ENCODE data around the gene OR10A7.
"Not testable (repeated sequence)": the region's sequence is repeated elsewhere in the genome, so short reads cannot be mapped to it uniquely, and the experiment has no call there.

Gene OR10A7

GRCh38 chr12:55220725-55221124, at the start of gene OR10A7:
Gene OR10A7, plus strand, starts transcription at chr12:55221025. Its CDS starts 0 bp downstream, at chr12:55221025.
- Histone ChIP-seq H3K36me3 (ENCODE audit: control insufficient read depth in 1 of 2, insufficient read depth in 2 of 2, low read length in 2 of 2) (no peaks in the 10 kb centered on the region), H3K9ac (ENCODE audit: low read depth in 1 of 2, low read length in 2 of 2) (no peak within 1 kb of the TSS), H3K4me1 (ENCODE audit: control insufficient read depth in 1 of 2, insufficient read depth in 2 of 2, low read length in 2 of 2) (no peaks in the 10 kb centered on the region), H3K9me3 (ENCODE audit: control insufficient read depth in 1 of 2, low read length in 2 of 2) (no peaks in the 10 kb centered on the region), H3K27me3 (ENCODE audit: control insufficient read depth in 1 of 2, insufficient read depth in 2 of 2, low read length in 2 of 2) (no peaks in the 10 kb centered on the region), H3K4me3 (ENCODE audit: low read depth in 1 of 2, low read length in 2 of 2) (no peak within 1 kb of the TSS), H3K27ac (ENCODE audit: low read depth, low read length) (no peak within 1 kb of the TSS)

- Histone ChIP-seq H3K9me3 (ENCODE audit: control insufficient read depth in 1 of 2, low read length in 2 of 2) (no peaks in the 10 kb centered on the region), H3K4me3 (ENCODE audit: low read depth in 1 of 2, low read length in 2 of 2) (no peak overlapping the region), H3K27ac (ENCODE audit: low read depth, low read length) (no peak overlapping the region), H3K4me1 (ENCODE audit: control insufficient read depth in 1 of 2, insufficient read depth in 2 of 2, low read length in 2 of 2) (no peaks in the 10 kb centered on the region), H3K27me3 (ENCODE audit: control insufficient read depth in 1 of 2, insufficient read depth in 2 of 2, low read length in 2 of 2) (peaks cover 0 to 3% of the 10 kb centered on the region in 2 donors), H3K36me3 (ENCODE audit: control insufficient read depth in 1 of 2, insufficient read depth in 2 of 2, low read length in 2 of 2) (no peaks in the 10 kb centered on the region), H3K9ac (ENCODE audit: low read depth in 1 of 2, low read length in 2 of 2) (no peak overlapping the region)
Measured at GRCh38 chr12:55171445-55171844, 49.4 kb upstream of the OR10A7 start.

GRCh38 chr12:55171846-55172245, 49.0 kb upstream of the OR10A7 start:
- not testable (repeated sequence) for H3K9ac ChIP-seq (ENCODE audit: low read depth in 1 of 2, low read length in 2 of 2); H3K4me1 ChIP-seq (ENCODE audit: control insufficient read depth in 1 of 2, insufficient read depth in 2 of 2, low read length in 2 of 2); H3K9me3 ChIP-seq (ENCODE audit: control insufficient read depth in 1 of 2, low read length in 2 of 2); H3K4me3 ChIP-seq (ENCODE audit: low read depth in 1 of 2, low read length in 2 of 2); H3K27ac ChIP-seq (ENCODE audit: low read depth, low read length); H3K36me3 ChIP-seq (ENCODE audit: control insufficient read depth in 1 of 2, insufficient read depth in 2 of 2, low read length in 2 of 2); H3K27me3 ChIP-seq (ENCODE audit: control insufficient read depth in 1 of 2, insufficient read depth in 2 of 2, low read length in 2 of 2)

DNA sequence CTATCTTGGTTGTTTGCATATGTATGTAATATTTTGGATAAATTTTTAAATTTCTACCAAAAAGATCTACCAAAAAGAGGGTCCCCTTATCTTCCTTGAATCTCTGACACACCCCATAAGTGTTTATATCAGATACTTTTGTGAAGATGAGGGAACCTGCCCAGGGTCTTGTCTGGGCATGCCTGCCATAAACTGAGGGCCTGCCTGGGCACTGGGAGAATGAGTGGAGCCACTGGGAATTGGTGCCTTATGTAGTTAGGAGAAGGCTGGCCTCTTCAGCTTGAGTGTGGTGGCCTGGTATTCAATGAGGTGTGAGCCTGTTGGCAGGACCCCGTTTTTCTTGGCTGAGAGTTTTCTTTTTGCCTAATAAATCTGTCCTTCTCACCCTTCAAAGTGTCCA, 48.1 kb upstream of the OR10A7 start:
- Histone ChIP-seq H3K27me3 (ENCODE audit: control insufficient read depth in 1 of 2, insufficient read depth in 2 of 2, low read length in 2 of 2) (peaks cover 0 to 3% of the 10 kb centered on the region in 2 donors), H3K4me1 (ENCODE audit: control insufficient read depth in 1 of 2, insufficient read depth in 2 of 2, low read length in 2 of 2) (no peaks in the 10 kb centered on the region), H3K4me3 (ENCODE audit: low read depth in 1 of 2, low read length in 2 of 2) (no peak overlapping the region), H3K27ac (ENCODE audit: low read depth, low read length) (no peak overlapping the region), H3K36me3 (ENCODE audit: control insufficient read depth in 1 of 2, insufficient read depth in 2 of 2, low read length in 2 of 2) (no peaks in the 10 kb centered on the region), H3K9ac (ENCODE audit: low read depth in 1 of 2, low read length in 2 of 2) (no peak overlapping the region), H3K9me3 (ENCODE audit: control insufficient read depth in 1 of 2, low read length in 2 of 2) (no peaks in the 10 kb centered on the region)

DNA sequence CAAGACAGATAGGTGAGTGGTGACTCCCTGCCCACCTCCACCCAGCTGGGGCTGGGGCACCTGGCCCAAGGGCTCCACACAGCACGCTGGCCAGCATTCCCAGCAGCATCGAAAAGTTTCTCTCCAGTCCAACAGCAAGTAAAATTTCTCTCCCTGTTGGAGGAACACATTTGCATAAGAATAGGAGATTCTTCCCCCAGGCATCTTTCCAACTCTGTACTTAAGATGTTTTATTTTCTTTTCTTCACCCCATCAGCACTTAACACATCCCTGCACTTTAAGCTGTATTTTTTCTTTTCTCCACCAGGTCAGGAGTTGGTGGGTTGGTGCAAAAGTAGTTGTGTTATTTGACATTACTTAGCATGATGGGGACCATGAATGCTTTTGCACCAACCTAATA, 47.4 kb upstream of the OR10A7 start:
- Histone ChIP-seq H3K27ac (ENCODE audit: low read depth, low read length) (no peak overlapping the region), H3K9ac (ENCODE audit: low read depth in 1 of 2, low read length in 2 of 2) (no peak overlapping the region), H3K36me3 (ENCODE audit: control insufficient read depth in 1 of 2, insufficient read depth in 2 of 2, low read length in 2 of 2) (no peaks in the 10 kb centered on the region), H3K9me3 (ENCODE audit: control insufficient read depth in 1 of 2, low read length in 2 of 2) (no peaks in the 10 kb centered on the region), H3K4me1 (ENCODE audit: control insufficient read depth in 1 of 2, insufficient read depth in 2 of 2, low read length in 2 of 2) (no peaks in the 10 kb centered on the region), H3K4me3 (ENCODE audit: low read depth in 1 of 2, low read length in 2 of 2) (no peak overlapping the region), H3K27me3 (ENCODE audit: control insufficient read depth in 1 of 2, insufficient read depth in 2 of 2, low read length in 2 of 2) (peaks cover 0 to 5% of the 10 kb centered on the region in 2 donors)

DNA sequence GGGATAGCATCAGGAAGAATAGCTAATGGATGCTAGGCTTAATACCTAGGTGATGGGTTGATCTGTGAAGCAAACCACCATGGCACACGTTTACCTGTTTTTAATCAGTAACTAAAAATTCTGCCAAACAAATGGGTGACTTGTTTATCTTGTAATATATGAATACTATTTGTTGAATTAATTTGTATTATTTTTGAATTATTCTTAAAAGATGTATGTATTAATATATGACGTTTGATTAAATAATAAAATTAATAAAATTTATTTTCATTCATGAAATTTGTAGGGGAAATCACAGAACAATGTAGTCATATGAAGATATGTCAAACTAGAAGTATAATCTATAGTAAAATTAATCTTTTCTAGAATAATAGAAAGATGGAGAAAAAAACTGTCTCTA, 32.3 kb upstream of the OR10A7 start:
- no peaks in the 10 kb centered on the region for H3K27me3 ChIP-seq (ENCODE audit: control insufficient read depth in 1 of 2, insufficient read depth in 2 of 2, low read length in 2 of 2)
- H3K9me3 ChIP-seq (ENCODE audit: control insufficient read depth in 1 of 2, low read length in 2 of 2) = no peaks in the 10 kb centered on the region
- H3K9ac ChIP-seq (ENCODE audit: low read depth in 1 of 2, low read length in 2 of 2) = no peak overlapping the region
- H3K4me3 ChIP-seq (ENCODE audit: low read depth in 1 of 2, low read length in 2 of 2) = no peak overlapping the region
- H3K36me3 ChIP-seq (ENCODE audit: control insufficient read depth in 1 of 2, insufficient read depth in 2 of 2, low read length in 2 of 2) = no peaks in the 10 kb centered on the region
- H3K4me1 ChIP-seq (ENCODE audit: control insufficient read depth in 1 of 2, insufficient read depth in 2 of 2, low read length in 2 of 2) = no peaks in the 10 kb centered on the region
- no peak overlapping the region for H3K27ac ChIP-seq (ENCODE audit: low read depth, low read length)

DNA sequence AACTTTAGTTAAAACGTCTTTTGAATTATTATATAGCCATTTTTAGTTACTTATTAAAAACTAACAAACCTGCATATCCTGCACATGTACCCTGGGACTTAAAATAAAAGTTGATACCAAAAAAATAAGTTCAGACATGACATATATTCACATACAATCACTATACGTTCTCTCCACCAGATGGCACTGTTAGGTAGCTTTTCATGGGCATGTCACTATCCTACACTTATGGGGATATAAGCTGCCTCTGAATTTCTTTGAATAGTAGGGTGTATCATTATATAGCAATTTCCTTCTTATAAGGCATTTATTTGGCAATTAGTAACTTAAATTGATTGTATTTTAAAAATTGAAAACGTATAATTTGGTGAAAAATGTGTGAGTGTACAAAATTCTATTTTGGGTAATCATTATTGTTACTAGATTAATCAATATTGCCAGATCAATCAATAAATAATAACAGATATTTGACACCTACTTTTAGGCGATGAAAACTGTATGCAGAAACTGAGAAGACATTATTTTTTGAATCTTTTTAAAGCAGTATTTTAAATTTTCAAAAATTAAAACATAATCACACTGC, 31.8 kb upstream of the OR10A7 start:
- H3K4me3 ChIP-seq (ENCODE audit: low read depth in 1 of 2, low read length in 2 of 2) = no peak overlapping the region
- H3K4me1 ChIP-seq (ENCODE audit: control insufficient read depth in 1 of 2, insufficient read depth in 2 of 2, low read length in 2 of 2) = no peaks in the 10 kb centered on the region
- H3K9ac ChIP-seq (ENCODE audit: low read depth in 1 of 2, low read length in 2 of 2) = no peak overlapping the region
- H3K27ac ChIP-seq (ENCODE audit: low read depth, low read length) = no peak overlapping the region
- no peaks in the 10 kb centered on the region for H3K27me3 ChIP-seq (ENCODE audit: control insufficient read depth in 1 of 2, insufficient read depth in 2 of 2, low read length in 2 of 2)
- H3K36me3 ChIP-seq (ENCODE audit: control insufficient read depth in 1 of 2, insufficient read depth in 2 of 2, low read length in 2 of 2) = no peaks in the 10 kb centered on the region
- H3K9me3 ChIP-seq (ENCODE audit: control insufficient read depth in 1 of 2, low read length in 2 of 2) = no peaks in the 10 kb centered on the region

GRCh38 chr12:55194382-55194781, 26.4 kb upstream of the OR10A7 start:
- H3K36me3 ChIP-seq (ENCODE audit: control insufficient read depth in 1 of 2, insufficient read depth in 2 of 2, low read length in 2 of 2) = no peaks in the 10 kb centered on the region
- H3K4me1 ChIP-seq (ENCODE audit: control insufficient read depth in 1 of 2, insufficient read depth in 2 of 2, low read length in 2 of 2) = no peaks in the 10 kb centered on the region
- H3K27me3 ChIP-seq (ENCODE audit: control insufficient read depth in 1 of 2, insufficient read depth in 2 of 2, low read length in 2 of 2) = no peaks in the 10 kb centered on the region

DNA sequence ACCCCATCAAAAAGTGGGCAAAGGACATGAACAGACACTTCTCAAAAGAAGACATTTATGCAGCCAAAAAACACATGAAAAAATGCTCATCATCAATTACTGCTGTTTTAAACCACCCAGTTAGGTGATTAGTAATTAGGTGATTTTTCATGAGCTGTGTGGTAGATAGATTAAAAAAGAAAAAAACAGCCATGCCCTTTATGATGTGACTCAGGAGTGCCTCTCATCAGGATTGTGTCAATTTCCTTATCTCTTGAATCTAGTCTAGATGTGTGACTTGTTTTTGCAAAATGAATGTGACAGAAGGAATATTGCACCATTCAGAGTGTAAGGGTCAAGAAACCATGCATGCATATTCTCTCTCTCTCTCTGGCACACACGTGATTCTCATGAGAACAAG, 5.7 kb downstream of the OR10A7 start:
- H3K27me3 ChIP-seq (ENCODE audit: control insufficient read depth in 1 of 2, insufficient read depth in 2 of 2, low read length in 2 of 2) = no peaks in the 10 kb centered on the region
- H3K4me3 ChIP-seq (ENCODE audit: low read depth in 1 of 2, low read length in 2 of 2) = no peak overlapping the region
- H3K36me3 ChIP-seq (ENCODE audit: control insufficient read depth in 1 of 2, insufficient read depth in 2 of 2, low read length in 2 of 2) = no peaks in the 10 kb centered on the region
- H3K4me1 ChIP-seq (ENCODE audit: control insufficient read depth in 1 of 2, insufficient read depth in 2 of 2, low read length in 2 of 2) = no peaks in the 10 kb centered on the region
- no peak overlapping the region for H3K27ac ChIP-seq (ENCODE audit: low read depth, low read length)
- H3K9ac ChIP-seq (ENCODE audit: low read depth in 1 of 2, low read length in 2 of 2) = no peak overlapping the region
- no peaks in the 10 kb centered on the region for H3K9me3 ChIP-seq (ENCODE audit: control insufficient read depth in 1 of 2, low read length in 2 of 2)

More at GRCh38 chr12:55194382-55194781, 26.4 kb upstream of the OR10A7 start:
- H3K9me3 ChIP-seq (ENCODE audit: control insufficient read depth in 1 of 2, low read length in 2 of 2) = no peaks in the 10 kb centered on the region
- no peak overlapping the region for H3K27ac ChIP-seq (ENCODE audit: low read depth, low read length)
- H3K4me3 ChIP-seq (ENCODE audit: low read depth in 1 of 2, low read length in 2 of 2) = no peak overlapping the region
- H3K9ac ChIP-seq (ENCODE audit: low read depth in 1 of 2, low read length in 2 of 2) = no peak overlapping the region

- Histone ChIP-seq H3K27ac (ENCODE audit: low read depth, low read length) (no peak overlapping the region), H3K9me3 (ENCODE audit: control insufficient read depth in 1 of 2, low read length in 2 of 2) (no peaks in the 10 kb centered on the region), H3K4me3 (ENCODE audit: low read depth in 1 of 2, low read length in 2 of 2) (no peak overlapping the region), H3K9ac (ENCODE audit: low read depth in 1 of 2, low read length in 2 of 2) (no peak overlapping the region), H3K4me1 (ENCODE audit: control insufficient read depth in 1 of 2, insufficient read depth in 2 of 2, low read length in 2 of 2) (no peaks in the 10 kb centered on the region), H3K27me3 (ENCODE audit: control insufficient read depth in 1 of 2, insufficient read depth in 2 of 2, low read length in 2 of 2) (no peaks in the 10 kb centered on the region), H3K36me3 (ENCODE audit: control insufficient read depth in 1 of 2, insufficient read depth in 2 of 2, low read length in 2 of 2) (no peaks in the 10 kb centered on the region)
Measured at GRCh38 chr12:55227643-55228042, 6.8 kb downstream of the OR10A7 start.

DNA sequence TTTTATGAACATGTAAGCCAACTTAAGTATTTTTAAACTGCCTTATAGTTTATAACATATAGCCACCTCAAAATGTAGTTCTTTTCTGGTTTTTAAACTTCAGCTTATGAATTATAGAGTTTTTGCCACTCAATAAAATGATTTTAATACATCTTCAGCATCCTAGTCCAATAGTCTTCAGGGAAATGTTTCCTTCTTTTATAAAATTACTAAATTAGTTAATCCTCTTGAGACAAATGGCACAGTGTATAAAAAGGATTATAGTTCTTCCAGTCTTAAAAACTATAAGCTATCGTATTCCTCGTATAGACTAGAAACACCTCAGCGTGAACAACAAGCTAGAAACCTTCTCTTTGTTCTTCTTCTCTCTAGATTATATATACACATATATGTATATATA, 23.5 kb downstream of the OR10A7 start, which contains the start of gene OR6C74:
OR6C74 (plus strand) TSS at position 301 of the 400 bp plus-strand sequence. CDS start 2,679 bp downstream, outside the sequence.
- Histone ChIP-seq H3K9me3 (ENCODE audit: control insufficient read depth in 1 of 2, low read length in 2 of 2) (no peaks in the 10 kb centered on the region), H3K4me1 (ENCODE audit: control insufficient read depth in 1 of 2, insufficient read depth in 2 of 2, low read length in 2 of 2) (no peaks in the 10 kb centered on the region), H3K27ac (ENCODE audit: low read depth, low read length) (no peak within 1 kb of the TSS), H3K9ac (ENCODE audit: low read depth in 1 of 2, low read length in 2 of 2) (no peak within 1 kb of the TSS), H3K4me3 (ENCODE audit: low read depth in 1 of 2, low read length in 2 of 2) (no peak within 1 kb of the TSS), H3K27me3 (ENCODE audit: control insufficient read depth in 1 of 2, insufficient read depth in 2 of 2, low read length in 2 of 2) (no peaks in the 10 kb centered on the region), H3K36me3 (ENCODE audit: control insufficient read depth in 1 of 2, insufficient read depth in 2 of 2, low read length in 2 of 2) (no peaks in the 10 kb centered on the region)

Data from duodenal mucosa (tissue), 2 donors.